HepG2 (cell line): Measurements from ENCODE around the gene FAM170B.

Experiments
- BHLHE40 ChIP-seq: IDR thresholded peaks from 2 replicates; pipeline ENCODE4 v1.6.1; 2011; ENCODE audit warnings: low read length, improper control_type of control experiment
- TBL1XR1 ChIP-seq: fragments of 150-350 bp; IDR thresholded peaks from 2 replicates; pipeline ENCODE4 v1.6.1; 2014; ENCODE audit warnings: borderline replicate concordance, low read length; ENCODE audit not compliant: partially characterized antibody
- TF ChIP-seq, protein P1 (sequence below): sonication (generic); formaldehyde crosslinking; IDR thresholded peaks from 2 replicates; pipeline ENCODE4 v1.5.0; 2020; ENCODE audit warnings: mild to moderate bottlenecking, missing genetic modification reagents, moderate library complexity

DNA sequence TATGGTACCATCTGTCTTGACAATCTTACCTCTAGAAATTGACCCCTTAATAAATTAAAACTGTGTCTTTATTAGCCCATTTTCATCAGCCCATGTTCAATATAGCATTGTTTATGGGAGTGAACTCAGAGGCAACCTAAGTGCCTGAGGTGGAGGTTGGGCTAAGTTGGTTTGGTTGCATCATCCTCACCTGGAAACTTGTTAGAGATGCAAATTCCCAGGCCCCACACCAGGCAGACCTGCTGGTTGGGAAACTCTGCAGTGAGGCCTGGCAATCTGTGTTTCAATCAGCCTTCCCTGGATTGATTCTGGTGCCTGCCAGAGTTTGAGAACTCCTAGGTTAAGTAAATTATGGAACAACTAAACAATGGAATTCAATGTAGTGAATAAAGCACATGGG is 9.4 kb upstream of the FAM170B start:
- TF ChIP-seq BHLHE40 (no peak), TBL1XR1 (no peak)
- TF ChIP-seq, protein P1, sequence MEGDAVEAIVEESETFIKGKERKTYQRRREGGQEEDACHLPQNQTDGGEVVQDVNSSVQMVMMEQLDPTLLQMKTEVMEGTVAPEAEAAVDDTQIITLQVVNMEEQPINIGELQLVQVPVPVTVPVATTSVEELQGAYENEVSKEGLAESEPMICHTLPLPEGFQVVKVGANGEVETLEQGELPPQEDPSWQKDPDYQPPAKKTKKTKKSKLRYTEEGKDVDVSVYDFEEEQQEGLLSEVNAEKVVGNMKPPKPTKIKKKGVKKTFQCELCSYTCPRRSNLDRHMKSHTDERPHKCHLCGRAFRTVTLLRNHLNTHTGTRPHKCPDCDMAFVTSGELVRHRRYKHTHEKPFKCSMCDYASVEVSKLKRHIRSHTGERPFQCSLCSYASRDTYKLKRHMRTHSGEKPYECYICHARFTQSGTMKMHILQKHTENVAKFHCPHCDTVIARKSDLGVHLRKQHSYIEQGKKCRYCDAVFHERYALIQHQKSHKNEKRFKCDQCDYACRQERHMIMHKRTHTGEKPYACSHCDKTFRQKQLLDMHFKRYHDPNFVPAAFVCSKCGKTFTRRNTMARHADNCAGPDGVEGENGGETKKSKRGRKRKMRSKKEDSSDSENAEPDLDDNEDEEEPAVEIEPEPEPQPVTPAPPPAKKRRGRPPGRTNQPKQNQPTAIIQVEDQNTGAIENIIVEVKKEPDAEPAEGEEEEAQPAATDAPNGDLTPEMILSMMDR (CRISPR knock-in tag) = no peak
